NCI-H510A (cell line): Measurements from ENCODE around the gene BMPR1B.

Experiments used
- DNase-seq: peaks from one replicate; lab custom pipeline; 2025; lab: John Stamatoyannopoulos, UW

Gene BMPR1B

GRCh38 chr4:94912606-94913005 is 154.9 kb downstream of the BMPR1B start:
- no peak for DNase-seq

DNA sequence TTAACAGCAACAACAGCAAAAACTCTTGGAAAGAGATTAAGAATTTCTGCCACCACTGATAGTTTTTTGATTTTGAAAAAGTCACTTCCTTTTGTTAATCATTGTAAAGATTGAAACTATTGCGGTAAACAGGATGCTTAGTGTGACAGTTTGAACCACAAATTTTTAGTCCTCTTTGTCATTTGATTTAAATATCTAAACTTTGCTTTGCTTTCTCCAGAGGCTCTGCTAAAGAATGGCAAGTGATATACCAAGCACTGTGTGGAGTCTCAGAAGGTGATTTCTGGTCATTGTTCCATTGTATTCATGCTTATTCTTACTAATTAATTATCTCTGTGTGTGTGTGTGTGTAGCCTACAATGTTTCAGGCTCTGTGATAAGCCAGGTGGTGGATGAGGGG is 155.6 kb downstream of the BMPR1B start:
- DNase-seq, result no peak

DNA sequence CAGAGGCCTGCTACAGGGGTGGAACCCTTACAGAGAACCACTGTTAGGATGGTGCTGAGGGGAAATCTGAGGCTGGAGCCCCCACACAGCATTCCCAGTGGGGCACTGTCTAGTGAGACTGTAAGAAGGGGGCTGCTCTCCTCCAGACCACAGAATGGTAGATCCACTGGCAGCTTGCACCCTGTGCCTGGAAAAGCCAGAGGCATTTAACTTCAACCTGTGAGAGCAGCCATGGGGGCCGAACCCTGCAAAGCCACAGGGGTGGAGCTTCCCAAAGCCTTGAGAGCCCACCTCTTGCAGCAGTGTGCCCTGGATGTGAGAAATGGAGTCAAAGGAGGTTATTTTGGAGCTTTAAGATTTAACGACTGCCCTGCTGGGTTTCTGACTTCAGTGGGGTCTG is 159.4 kb downstream of the BMPR1B start:
- DNase-seq, result no peak

- no peak for DNase-seq
These were observed 160.8 kb downstream of the BMPR1B start for GRCh38 chr4:94918543-94918942.

DNA sequence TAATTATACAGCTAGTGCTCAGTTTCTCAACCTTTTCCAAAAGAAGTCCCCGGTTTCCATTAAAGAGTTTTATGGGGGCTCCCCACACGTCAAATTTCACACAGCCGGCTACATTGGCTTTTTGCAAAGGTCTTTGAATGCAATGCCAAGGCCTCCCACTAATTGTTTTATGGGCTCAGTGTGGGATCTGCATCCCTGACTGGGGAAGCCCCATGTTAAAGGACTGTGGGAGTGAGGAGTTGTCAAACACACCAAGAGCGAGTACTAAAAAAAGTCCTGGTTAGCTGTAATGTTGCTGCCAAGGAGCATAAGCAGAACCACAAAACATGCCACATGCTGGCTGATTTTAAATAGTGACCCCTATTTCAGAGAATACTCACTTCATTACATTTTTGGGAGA is 162.6 kb downstream of the BMPR1B start:
- no peak for DNase-seq

DNA sequence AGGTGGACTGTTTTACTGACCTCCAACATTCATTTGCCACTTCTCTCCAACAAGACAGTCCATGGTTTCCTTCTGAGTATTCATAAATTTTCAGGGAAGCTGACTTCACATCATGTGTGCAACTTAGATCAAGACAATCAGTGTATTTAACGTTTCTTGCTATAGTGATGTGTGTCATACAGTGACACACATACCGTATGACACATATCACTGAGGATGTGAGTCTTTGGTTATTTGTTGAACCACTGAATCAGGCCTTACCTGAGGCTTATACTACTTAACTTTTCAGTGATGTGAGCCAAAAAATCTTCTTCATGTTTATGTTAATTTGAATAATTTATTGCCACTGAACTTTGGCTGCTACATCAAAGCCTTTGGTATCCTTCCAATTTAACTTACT is 166.8 kb downstream of the BMPR1B start:
- no peak for DNase-seq

- no peak for DNase-seq
These were observed 168.1 kb downstream of the BMPR1B start for GRCh38 chr4:94925764-94926347.

GRCh38 chr4:94926936-94927335 is 169.2 kb downstream of the BMPR1B start:
- DNase-seq, result no peak

- no peak for DNase-seq
These were observed 169.9 kb downstream of the BMPR1B start for GRCh38 chr4:94927696-94928095.

GRCh38 chr4:94929696-94930095 is 171.9 kb downstream of the BMPR1B start:
- no peak for DNase-seq

DNA sequence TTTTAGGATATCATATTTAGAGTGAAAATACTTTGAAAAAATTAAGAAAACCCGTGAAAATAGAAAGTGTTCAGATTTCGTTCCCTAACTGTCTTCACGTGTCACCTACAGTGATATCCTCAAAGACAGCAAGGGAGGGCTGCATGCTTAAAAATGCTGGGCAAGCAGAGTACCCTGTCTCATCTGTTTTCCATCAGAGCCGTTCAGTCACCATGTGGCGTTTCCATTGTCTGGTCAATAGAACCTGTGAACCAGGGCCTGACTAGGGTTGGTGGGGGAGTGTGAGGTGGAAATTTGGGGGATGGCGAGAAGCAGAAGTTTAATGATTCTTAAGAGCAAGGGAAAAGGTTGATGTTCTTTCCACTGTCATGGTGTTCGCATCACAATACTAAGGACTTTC is 173.9 kb downstream of the BMPR1B start:
- DNase-seq, result no peak

GRCh38 chr4:94932366-94932765 is 174.6 kb downstream of the BMPR1B start:
- DNase-seq, result no peak

GRCh38 chr4:94933799-94934198 is 176.0 kb downstream of the BMPR1B start:
- DNase-seq, result no peak

GRCh38 chr4:94934201-94934600 is 176.4 kb downstream of the BMPR1B start:
- DNase-seq, result no peak

GRCh38 chr4:94934864-94935263 is 177.1 kb downstream of the BMPR1B start:
- no peak for DNase-seq

GRCh38 chr4:94936854-94937253 is 179.1 kb downstream of the BMPR1B start:
- DNase-seq, result no peak

DNA sequence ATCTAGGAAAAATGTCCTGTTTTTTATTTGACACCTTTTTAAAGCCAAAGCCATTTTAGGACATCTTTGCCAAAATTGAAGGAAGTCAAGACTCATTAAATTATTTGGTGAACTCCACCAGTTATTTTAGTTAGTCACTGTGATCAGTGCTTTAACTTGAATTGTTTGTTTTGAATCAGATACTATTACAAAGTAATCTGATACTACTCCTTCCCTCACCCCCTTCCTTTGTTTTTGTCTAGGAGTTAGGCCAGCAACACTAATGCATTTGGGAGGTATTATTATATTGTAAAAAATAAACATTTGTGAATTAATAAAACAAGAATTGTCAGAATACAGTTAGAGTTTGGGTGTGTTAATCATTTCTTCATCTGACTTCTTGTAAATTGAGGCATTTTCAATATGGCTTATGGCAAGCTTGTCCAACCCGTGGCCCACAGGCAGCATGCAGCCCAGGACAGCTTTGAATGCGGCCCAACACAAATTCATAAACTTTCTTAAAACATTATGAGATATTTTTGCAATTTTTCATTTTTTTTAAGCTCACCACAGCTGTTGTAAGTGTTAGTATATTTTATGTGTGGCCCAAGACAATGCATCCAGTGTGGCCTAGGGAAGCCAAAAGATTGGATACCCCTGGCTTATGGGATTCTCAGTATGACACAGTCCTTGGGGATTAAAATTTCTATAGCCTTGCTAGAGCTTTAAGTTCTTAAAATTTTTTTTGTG is 182.2 kb downstream of the BMPR1B start:
- no peak for DNase-seq

- DNase-seq, result no peak
These were observed 182.8 kb downstream of the BMPR1B start for GRCh38 chr4:94940520-94940908.

DNA sequence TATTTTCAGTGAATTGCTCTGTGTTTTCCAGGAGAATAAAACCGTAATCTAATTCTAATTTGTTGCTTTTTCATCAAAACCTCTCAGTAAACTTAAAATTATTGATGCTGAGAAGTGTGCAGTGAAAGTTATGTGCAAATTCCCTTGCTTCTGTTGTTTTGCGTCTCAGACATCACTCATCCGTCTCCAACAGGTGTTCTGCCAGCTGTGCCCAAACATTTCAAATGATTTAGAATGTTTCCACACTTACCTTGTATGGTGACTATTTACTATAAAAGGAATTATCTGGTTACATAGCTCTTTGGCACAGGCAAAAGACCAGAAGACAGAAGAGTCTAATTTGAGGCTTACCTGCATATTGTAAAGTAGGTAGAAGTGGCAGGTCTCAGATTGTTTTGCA is 184.0 kb downstream of the BMPR1B start:
- no peak for DNase-seq

DNA sequence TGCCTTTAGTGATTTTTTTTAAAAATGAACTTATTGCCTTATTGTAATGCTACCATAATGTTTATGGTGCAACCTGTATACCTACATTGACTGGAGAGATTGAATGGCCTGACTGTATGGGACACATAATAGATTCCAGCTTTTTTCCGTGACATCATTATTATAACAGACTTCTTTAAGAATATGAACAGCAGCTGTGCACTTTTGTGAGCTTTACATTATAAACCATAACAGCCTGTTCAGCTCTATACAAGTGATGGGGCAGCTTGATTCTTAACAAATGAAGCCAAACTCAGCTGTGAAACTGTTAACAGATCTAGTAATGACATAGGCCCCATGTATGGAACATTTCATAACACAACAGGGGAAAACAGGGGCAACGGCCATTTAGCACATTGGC is 187.0 kb downstream of the BMPR1B start:
- DNase-seq, result no peak

DNA sequence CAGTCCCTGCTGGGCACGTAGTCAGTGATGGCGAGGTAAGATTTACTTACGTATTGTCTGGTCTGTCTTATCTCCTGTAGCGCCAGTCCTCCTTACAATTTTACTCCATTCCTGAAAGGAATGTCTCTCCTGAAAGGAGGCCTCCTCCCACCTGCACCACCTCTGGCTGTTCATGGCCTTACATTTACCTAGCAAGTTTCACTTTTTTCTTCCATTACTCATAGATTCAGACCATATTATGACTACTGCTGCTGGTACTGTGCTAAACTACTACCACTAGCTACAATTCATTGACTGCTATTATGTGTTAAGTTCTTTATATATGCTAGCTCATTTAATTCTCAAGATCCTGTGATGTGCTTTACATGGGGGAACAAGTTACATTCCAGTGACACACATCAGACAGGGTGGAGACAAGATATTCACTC is 189.9 kb downstream of the BMPR1B start:
- DNase-seq, result no peak

- no peak for DNase-seq
These were observed 196.5 kb downstream of the BMPR1B start for GRCh38 chr4:94954251-94954650.

DNA sequence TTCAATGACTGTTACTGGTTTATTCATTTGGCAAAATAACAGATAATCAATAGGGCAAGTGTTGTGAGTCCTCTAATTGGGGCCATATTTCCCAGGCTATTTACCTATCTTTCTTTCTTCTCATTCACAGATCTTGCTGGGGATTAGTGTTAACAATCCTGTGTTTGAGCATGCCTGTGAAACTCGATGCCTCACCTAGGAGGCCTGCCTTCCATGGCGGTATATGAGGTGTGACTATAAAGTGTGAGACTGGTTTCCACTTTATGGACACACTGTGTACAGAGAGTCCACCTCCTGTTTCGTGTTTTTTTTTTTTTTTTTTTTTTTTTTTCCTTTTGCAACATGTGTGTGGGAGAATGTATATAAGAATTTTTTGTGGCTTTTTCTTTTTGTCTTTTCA is 199.3 kb downstream of the BMPR1B start:
- DNase-seq, result peak; percentile 17

- DNase-seq, result no peak
These were observed 201.6 kb downstream of the BMPR1B start for GRCh38 chr4:94959307-94959706.
